Activated naive CD8-positive, alpha-beta T cell treated with anti-CD3 and anti-CD28 coated beads, Interleukin-2, amount 50 U/mL, for 24 hours (primary cell): ENCODE results near the gene WNK4.

Experiments
- ATAC-seq: fragments of 150-1000 bp; cut with Tn5 transposase; one replicate; pipeline ENCODE4 v1.10.0; 2021
- DNase-seq: peaks from one replicate; pipeline ENCODE4 v3.0.0; 2021
- H3K27ac Mint-ChIP-seq: one replicate; pipeline ENCODE4 v1.8.0; 2021; ENCODE audit warnings: mild to moderate bottlenecking, mixed read lengths
- H3K27me3 Mint-ChIP-seq: one replicate; pipeline ENCODE4 v1.8.0; 2021; ENCODE audit warnings: mixed read lengths
- H3K36me3 Mint-ChIP-seq: one replicate; pipeline ENCODE4 v1.8.0; 2021; ENCODE audit warnings: low read depth, mixed read lengths
- H3K4me1 Mint-ChIP-seq: one replicate; pipeline ENCODE4 v1.8.0; 2021; ENCODE audit warnings: mixed read lengths
- H3K4me3 Mint-ChIP-seq: one replicate; pipeline ENCODE4 v1.8.0; 2021; ENCODE audit warnings: mild to moderate bottlenecking, moderate library complexity, mixed read lengths
- H3K9me3 Mint-ChIP-seq: one replicate; pipeline ENCODE4 v1.8.0; 2021; ENCODE audit warnings: mixed read lengths

WNK4 gene

DNA sequence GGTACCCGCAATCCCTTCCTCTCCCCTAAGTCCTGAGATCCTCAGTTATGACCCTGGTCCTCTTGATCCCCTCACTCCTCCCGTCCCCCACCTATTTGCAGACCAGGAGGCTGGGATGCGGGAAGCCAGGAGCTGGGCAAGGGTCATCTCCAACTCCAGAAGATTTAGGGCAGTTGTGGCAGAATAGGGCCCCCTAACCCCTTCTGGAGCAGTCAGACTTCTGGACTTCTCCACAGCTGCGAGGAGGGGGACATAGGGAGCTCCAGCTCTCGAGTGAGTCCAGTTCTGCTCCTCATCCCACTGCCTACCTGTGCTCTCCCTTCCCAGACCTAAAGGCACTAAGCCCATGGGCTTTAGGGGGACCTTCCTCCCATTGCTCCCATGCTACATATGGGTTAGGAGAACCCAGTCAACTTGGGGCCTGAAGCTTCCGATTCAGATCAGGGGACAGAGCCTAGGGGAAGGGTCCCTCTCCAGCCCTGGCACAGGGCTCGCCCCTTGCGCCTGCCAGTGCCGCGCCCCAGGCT lies 1.3 kb downstream of the WNK4 start:
- no peak for ATAC-seq
- Mint-ChIP-seq H3K36me3 (peaks cover 14% of the 10 kb centered on the region), H3K27ac (no peak overlapping the region), H3K4me3 (no peak overlapping the region), H3K27me3 (peaks cover 61% of the 10 kb centered on the region), H3K4me1 (peaks cover 26% of the 10 kb centered on the region), H3K9me3 (no peaks in the 10 kb centered on the region)
- no peak for DNase-seq

GRCh38 chr17:42782166-42783061 lies 2.0 kb downstream of the WNK4 start:
- Mint-ChIP-seq H3K27me3 (peaks cover 66% of the 10 kb centered on the region), H3K36me3 (peaks cover 12% of the 10 kb centered on the region), H3K9me3 (no peaks in the 10 kb centered on the region), H3K4me3 (no peak overlapping the region), H3K4me1 (peaks cover 26% of the 10 kb centered on the region), H3K27ac (no peak overlapping the region)
- ATAC-seq (no peak), DNase-seq (no peak)

- Mint-ChIP-seq H3K4me1 (peaks cover 26% of the 10 kb centered on the region), H3K36me3 (peaks cover 7% of the 10 kb centered on the region), H3K4me3 (no peak overlapping the region), H3K27ac (no peak overlapping the region), H3K9me3 (no peaks in the 10 kb centered on the region), H3K27me3 (peaks cover 74% of the 10 kb centered on the region)
- ATAC-seq (peak; percentile 26), DNase-seq (no peak)
Observed at GRCh38 chr17:42783062-42783790, 2.8 kb downstream of the WNK4 start.

- H3K9me3 Mint-ChIP-seq, result no peaks in the 10 kb centered on the region
- no peak overlapping the region for H3K4me3 Mint-ChIP-seq
- DNase-seq (no peak), ATAC-seq (no peak)
- peaks cover 26% of the 10 kb centered on the region for H3K4me1 Mint-ChIP-seq
- H3K36me3 Mint-ChIP-seq, result peaks cover 4% of the 10 kb centered on the region
- H3K27ac Mint-ChIP-seq, result no peak overlapping the region
- peaks cover 77% of the 10 kb centered on the region for H3K27me3 Mint-ChIP-seq
Observed at GRCh38 chr17:42783791-42784138, 3.4 kb downstream of the WNK4 start.

DNA sequence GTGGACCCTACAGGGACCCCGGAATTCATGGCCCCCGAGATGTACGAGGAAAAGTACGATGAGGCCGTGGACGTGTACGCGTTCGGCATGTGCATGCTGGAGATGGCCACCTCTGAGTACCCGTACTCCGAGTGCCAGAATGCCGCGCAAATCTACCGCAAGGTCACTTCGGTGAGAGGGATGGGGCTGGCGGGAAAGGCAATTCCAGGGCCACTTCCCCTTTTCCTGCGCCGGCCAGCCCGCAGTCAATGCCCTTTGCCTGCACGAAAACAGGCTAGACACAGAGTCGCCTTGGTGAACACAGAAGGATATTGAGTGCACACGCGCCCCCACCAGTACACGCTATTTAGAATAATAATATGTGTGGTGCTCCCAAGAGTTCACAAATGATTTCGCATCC lies 4.0 kb downstream of the WNK4 start:
- no peak overlapping the region for H3K4me3 Mint-ChIP-seq
- ATAC-seq (no peak), DNase-seq (no peak)
- no peak overlapping the region for H3K27ac Mint-ChIP-seq
- H3K27me3 Mint-ChIP-seq, result peaks cover 79% of the 10 kb centered on the region
- H3K9me3 Mint-ChIP-seq, result no peaks in the 10 kb centered on the region
- peaks cover 26% of the 10 kb centered on the region for H3K4me1 Mint-ChIP-seq
- H3K36me3 Mint-ChIP-seq, result peaks cover 4% of the 10 kb centered on the region

- Mint-ChIP-seq H3K9me3 (no peaks in the 10 kb centered on the region), H3K27ac (no peak overlapping the region), H3K27me3 (peaks cover 76% of the 10 kb centered on the region), H3K4me1 (peaks cover 26% of the 10 kb centered on the region), H3K36me3 (no peaks in the 10 kb centered on the region), H3K4me3 (no peak overlapping the region)
- no peak for DNase-seq
- no peak for ATAC-seq
Observed at GRCh38 chr17:42784811-42785592, 4.6 kb downstream of the WNK4 start.

DNA sequence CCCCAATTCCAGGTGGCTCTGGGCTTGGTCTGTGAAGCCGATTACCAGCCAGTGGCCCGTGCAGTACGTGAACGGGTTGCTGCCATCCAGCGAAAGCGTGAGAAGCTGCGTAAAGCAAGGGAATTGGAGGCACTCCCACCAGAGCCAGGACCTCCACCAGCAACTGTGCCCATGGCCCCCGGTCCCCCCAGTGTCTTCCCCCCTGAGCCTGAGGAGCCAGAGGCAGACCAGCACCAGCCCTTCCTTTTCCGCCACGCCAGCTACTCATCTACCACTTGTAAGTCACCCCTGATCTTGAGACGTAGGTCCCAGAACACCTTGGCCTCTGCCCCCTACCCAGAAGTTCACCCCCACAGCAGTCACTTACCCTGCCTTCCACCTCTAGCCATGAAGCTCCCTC lies 6.9 kb downstream of the WNK4 start:
- DNase-seq, result no peak
- Mint-ChIP-seq H3K9me3 (no peaks in the 10 kb centered on the region), H3K27ac (no peak overlapping the region), H3K4me1 (peaks cover 20% of the 10 kb centered on the region), H3K4me3 (no peak overlapping the region), H3K27me3 (peaks cover 66% of the 10 kb centered on the region), H3K36me3 (no peaks in the 10 kb centered on the region)
- ATAC-seq, result no peak

- peaks cover 2% of the 10 kb centered on the region for H3K4me1 Mint-ChIP-seq
- peaks cover 21% of the 10 kb centered on the region for H3K27me3 Mint-ChIP-seq
- H3K36me3 Mint-ChIP-seq, result peaks cover 3% of the 10 kb centered on the region
- no peak overlapping the region for H3K27ac Mint-ChIP-seq
- DNase-seq (no peak), ATAC-seq (no peak)
- no peak overlapping the region for H3K4me3 Mint-ChIP-seq
- no peaks in the 10 kb centered on the region for H3K9me3 Mint-ChIP-seq
Observed at GRCh38 chr17:42791948-42792347, 11.5 kb downstream of the WNK4 start.

- Mint-ChIP-seq H3K4me3 (no peak overlapping the region), H3K9me3 (no peaks in the 10 kb centered on the region), H3K27me3 (peaks cover 17% of the 10 kb centered on the region), H3K4me1 (peaks cover 8% of the 10 kb centered on the region), H3K27ac (no peak overlapping the region), H3K36me3 (peaks cover 3% of the 10 kb centered on the region)
- ATAC-seq, result no peak
- no peak for DNase-seq
Observed at GRCh38 chr17:42792545-42792944, 12.1 kb downstream of the WNK4 start.

DNA sequence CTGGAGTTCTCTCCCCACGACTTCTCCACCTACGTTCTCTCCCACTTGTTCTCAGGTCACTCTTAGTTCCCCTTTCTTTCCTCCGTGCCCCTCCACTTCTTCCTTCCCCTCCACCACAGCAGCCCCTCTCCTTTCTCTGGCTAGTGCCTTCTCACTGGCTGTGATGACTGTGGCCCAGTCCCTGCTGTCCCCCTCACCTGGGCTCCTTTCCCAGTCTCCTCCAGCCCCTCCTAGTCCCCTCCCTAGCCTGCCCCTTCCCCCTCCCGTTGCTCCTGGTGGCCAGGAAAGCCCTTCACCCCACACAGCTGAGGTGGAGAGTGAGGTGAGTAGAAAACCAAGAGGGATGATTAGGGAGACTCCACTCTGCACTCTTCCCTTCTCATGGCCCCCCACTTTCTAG lies 14.7 kb downstream of the WNK4 start:
- H3K4me3 Mint-ChIP-seq, result no peak overlapping the region
- peaks cover 4% of the 10 kb centered on the region for H3K9me3 Mint-ChIP-seq
- no peak overlapping the region for H3K27ac Mint-ChIP-seq
- H3K36me3 Mint-ChIP-seq, result peaks cover 6% of the 10 kb centered on the region
- peaks cover 18% of the 10 kb centered on the region for H3K4me1 Mint-ChIP-seq
- DNase-seq, result no peak
- no peak for ATAC-seq
- H3K27me3 Mint-ChIP-seq, result peaks cover 4% of the 10 kb centered on the region

DNA sequence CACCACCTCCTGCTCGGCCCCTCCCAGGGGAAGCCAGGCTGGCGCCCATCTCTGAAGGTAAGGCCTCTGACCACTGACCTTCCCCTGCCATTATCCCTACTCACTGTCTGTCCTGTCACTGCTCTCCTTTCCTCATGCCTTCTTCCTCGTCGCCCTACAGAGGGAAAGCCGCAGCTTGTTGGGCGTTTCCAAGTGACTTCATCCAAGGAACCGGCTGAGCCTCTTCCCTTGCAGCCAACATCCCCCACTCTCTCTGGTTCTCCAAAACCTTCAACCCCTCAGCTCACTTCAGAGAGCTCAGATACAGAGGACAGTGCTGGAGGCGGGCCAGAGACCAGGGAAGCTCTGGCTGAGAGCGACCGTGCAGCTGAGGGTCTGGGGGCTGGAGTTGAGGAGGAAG lies 15.1 kb downstream of the WNK4 start:
- H3K4me3 Mint-ChIP-seq, result no peak overlapping the region
- H3K27ac Mint-ChIP-seq, result no peak overlapping the region
- H3K27me3 Mint-ChIP-seq, result peaks cover 2% of the 10 kb centered on the region
- DNase-seq (no peak), ATAC-seq (no peak)
- H3K4me1 Mint-ChIP-seq, result peaks cover 18% of the 10 kb centered on the region
- peaks cover 6% of the 10 kb centered on the region for H3K36me3 Mint-ChIP-seq
- peaks cover 4% of the 10 kb centered on the region for H3K9me3 Mint-ChIP-seq

GRCh38 chr17:42796066-42796758 lies 15.8 kb downstream of the WNK4 start:
- peaks cover 18% of the 10 kb centered on the region for H3K4me1 Mint-ChIP-seq
- peaks cover 4% of the 10 kb centered on the region for H3K9me3 Mint-ChIP-seq
- peaks cover 6% of the 10 kb centered on the region for H3K36me3 Mint-ChIP-seq
- no peak for DNase-seq
- H3K4me3 Mint-ChIP-seq, result no peak overlapping the region
- H3K27ac Mint-ChIP-seq, result no peak overlapping the region
- ATAC-seq, result no peak
- peaks cover 2% of the 10 kb centered on the region for H3K27me3 Mint-ChIP-seq

DNA sequence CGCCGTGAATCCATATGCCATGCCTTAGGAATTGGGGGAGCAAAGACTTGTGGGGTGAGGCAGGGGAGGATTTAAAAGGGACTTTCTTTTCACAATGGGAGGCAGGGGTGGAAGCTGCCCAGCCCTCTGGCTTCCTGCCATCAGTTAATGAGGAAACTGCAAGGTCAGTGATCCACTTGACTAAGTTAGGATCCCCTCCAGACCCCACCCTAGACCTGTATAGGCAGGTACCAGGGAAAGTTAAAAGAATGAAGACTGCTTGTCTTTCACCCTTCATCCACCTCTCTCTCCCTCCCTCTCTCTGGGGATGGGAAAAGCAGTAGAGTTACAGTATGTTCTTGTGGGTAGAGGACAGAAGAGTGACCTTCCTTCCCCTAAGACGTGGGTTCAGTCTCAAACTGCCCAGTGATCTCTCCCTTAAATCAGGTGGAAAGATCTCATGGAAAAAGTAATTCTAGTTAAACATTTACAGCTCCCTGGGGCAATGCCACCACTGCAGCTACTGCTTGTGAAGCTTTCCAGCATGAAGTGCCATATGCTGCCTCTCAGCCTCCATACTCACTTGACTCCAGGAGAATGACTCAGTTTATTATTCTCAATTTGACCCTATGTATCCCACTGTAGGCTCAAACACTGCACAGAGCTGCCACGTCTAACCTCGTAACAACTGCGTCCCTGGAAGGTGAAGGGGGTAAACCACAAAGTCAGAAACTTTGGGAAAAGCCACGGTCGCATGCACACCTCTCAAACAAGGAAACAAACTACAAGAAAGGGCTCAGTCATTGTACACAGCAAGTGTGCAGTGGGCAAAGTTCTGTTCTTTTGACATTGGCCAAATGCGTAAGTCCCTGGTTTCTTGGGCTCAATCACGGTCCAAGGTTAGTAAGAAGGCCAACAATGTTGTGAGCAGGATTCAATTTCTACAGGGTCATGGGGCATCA lies 16.9 kb downstream of the WNK4 start:
- peak overlapping the region; percentile 89 for H3K4me3 Mint-ChIP-seq
- H3K27ac Mint-ChIP-seq, result no peak overlapping the region

More for the DNA sequence above, 16.9 kb downstream of the WNK4 start:
- Mint-ChIP-seq H3K9me3 (peaks cover 4% of the 10 kb centered on the region), H3K36me3 (peaks cover 6% of the 10 kb centered on the region), H3K27me3 (peaks cover 2% of the 10 kb centered on the region), H3K4me1 (peaks cover 18% of the 10 kb centered on the region)
- DNase-seq (no peak), ATAC-seq (no peak)
